OCI-LY7 (cell line): ENCODE measurements around the gene RBP3. TPM values are rescaled to one million over a fixed set of nuclear protein-coding genes. Genes with fewer than 3 reads are reported as not detected.

Source experiments
- BruUV-seq: library from RNA; stranded (reverse); fragments of 400-500 nt; replicated peaks from 2 replicates; lab custom pipeline; 2021; lab: Mats Ljungman, UMichigan
- CTCF ChIA-PET: fragments of 300-600 bp; sonication (Branson Sonifier 250); formaldehyde crosslinking; loops from one replicate; lab custom pipeline; 2022; ENCODE audit warnings: antibody characterized with exemption; ENCODE audit not compliant: unreplicated experiment; lab: Charles Lee
- POLR2A ChIA-PET: fragments of 300-600 bp; sonication (Branson Sonifier 250); formaldehyde crosslinking; loops from one replicate; lab custom pipeline; 2022; ENCODE audit warnings: antibody characterized with exemption; lab: Charles Lee
- DNase-seq: peaks from one replicate; pipeline ENCODE4 v3.0.0-alpha.2; 2015; ENCODE audit warnings: low spot score
- H2AFZ ChIP-seq: fragments of 200-600 bp; sonication (generic), shearing (Covaris generic); 2 replicates; pipeline ENCODE4 v1.6.1; 2014; ENCODE audit warnings: mild to moderate bottlenecking, antibody characterized with exemption, low read length, moderate library complexity
- H3K27ac ChIP-seq: fragments of 200-600 bp; sonication (generic); 2 replicates; pipeline ENCODE4 v1.5.1; 2014; ENCODE audit warnings: mixed run types, low read depth, mild to moderate bottlenecking, moderate library complexity, low read length, inconsistent platforms; ENCODE audit not compliant: poor library complexity, severe bottlenecking
- H3K36me3 ChIP-seq: fragments of 200-600 bp; sonication (generic); 2 replicates; pipeline ENCODE4 v1.6.1; 2014; ENCODE audit warnings: mild to moderate bottlenecking, antibody characterized with exemption, low read length, moderate library complexity, mixed read lengths; ENCODE audit not compliant: insufficient read depth
- H3K4me1 ChIP-seq: fragments of 200-600 bp; sonication (generic); 2 replicates; pipeline ENCODE4 v1.5.1; 2014; ENCODE audit warnings: mild to moderate bottlenecking, low read length; ENCODE audit not compliant: insufficient read depth, poor library complexity, severe bottlenecking
- H3K4me2 ChIP-seq: fragments of 200-600 bp; sonication (generic); 2 replicates; pipeline ENCODE4 v1.6.1; 2014; ENCODE audit warnings: mild to moderate bottlenecking, low read length
- H3K4me3 ChIP-seq: fragments of 200-600 bp; sonication (generic); 2 replicates; pipeline ENCODE4 v1.5.1; 2014; ENCODE audit warnings: mild to moderate bottlenecking, low read depth, low read length; ENCODE audit not compliant: poor library complexity, severe bottlenecking
- H3K79me2 ChIP-seq: fragments of 200-600 bp; sonication (generic); 2 replicates; pipeline ENCODE4 v1.6.1; 2016; ENCODE audit warnings: low read depth, mild to moderate bottlenecking, low read length, moderate library complexity, mixed read lengths; ENCODE audit not compliant: insufficient read depth
- H3K9me2 ChIP-seq: fragments of 200-600 bp; sonication (generic); 2 replicates; pipeline ENCODE4 v1.6.1; 2016; ENCODE audit warnings: mild to moderate bottlenecking, low read length, mixed read lengths; ENCODE audit not compliant: insufficient read depth
- H3K9me3 ChIP-seq: fragments of 200-600 bp; sonication (generic); 2 replicates; pipeline ENCODE4 v1.6.1; 2014; ENCODE audit warnings: mild to moderate bottlenecking, mixed run types, low read length, mixed read lengths
- H4K20me1 ChIP-seq: fragments of 200-600 bp; sonication (generic); 2 replicates; pipeline ENCODE4 v1.6.1; 2014; ENCODE audit warnings: mild to moderate bottlenecking, antibody characterized with exemption, low read length, moderate library complexity, mixed read lengths; ENCODE audit not compliant: insufficient read depth
- CTCF ChIP-seq: fragments of 200-600 bp; sonication (generic); conservative IDR thresholded peaks from 2 replicates; pipeline ENCODE4 v1.5.1; 2014; ENCODE audit warnings: mild to moderate bottlenecking, antibody characterized with exemption, low read length, moderate library complexity, mixed read lengths
- EZH2phosphoT487 ChIP-seq: fragments of 200-600 bp; sonication (generic); IDR thresholded peaks from 2 replicates; pipeline ENCODE4 v1.6.1; 2018; ENCODE audit warnings: low read depth, borderline replicate concordance, mild to moderate bottlenecking, mixed run types, antibody characterized with exemption, low read length, moderate library complexity, mixed read lengths
- intact Hi-C: fragments of 100-400 bp; cut with micrococcal nuclease; formaldehyde crosslinking; loops from one replicate; pipeline ENCODE4 v1.10.0; 2022; ENCODE audit not compliant: unreplicated experiment
- total RNA-seq, 2 experiments: library from RNA; depleted of rRNA in 1 of 2; stranded (reverse); fragments of >200 nt in 1 of 2; shearing (Covaris generic) in 1 of 2; gene quantifications; 2 replicates each; pipeline ENCODE4 v1.2.3, GENCODE V29; 2014 to 2022

Gene RBP3
- total RNA-seq, 2 experiments from 2014 or later = not detected

GRCh38 chr10:47379901-47380300 lies 31.7 kb downstream of the RBP3 start:
- ChIA-PET POLR2A (no interaction called here), CTCF (no interaction called here)
- no TSS peak for BruUV-seq
- no peaks in the 10 kb centered on the region for H3K9me2 ChIP-seq
- TF ChIP-seq CTCF = no peak
- TF ChIP-seq EZH2phosphoT487 = no peak
- H3K79me2 ChIP-seq = no peaks in the 10 kb centered on the region
- H3K36me3 ChIP-seq = no peaks in the 10 kb centered on the region
- peaks cover 12% of the 10 kb centered on the region for H3K4me1 ChIP-seq
- H3K4me3 ChIP-seq = no peak overlapping the region
- H3K27ac ChIP-seq = no peak overlapping the region
- intact Hi-C loops = loop anchor here (10.0 kb wide), 1 partner anchor 65 kb away; no protein-coding TSS in a partner anchor
- H3K4me2 ChIP-seq = no peak overlapping the region
- H3K9me3 ChIP-seq = no peaks in the 10 kb centered on the region
- no peak overlapping the region for H2AFZ ChIP-seq
- DNase-seq = no peak
- H4K20me1 ChIP-seq = no peaks in the 10 kb centered on the region

GRCh38 chr10:47380341-47381102 lies 32.4 kb downstream of the RBP3 start:
- no peak for DNase-seq
- CTCF ChIA-PET = no interaction called here
- no peak overlapping the region for H3K4me2 ChIP-seq
- H3K4me3 ChIP-seq = no peak overlapping the region
- TF ChIP-seq EZH2phosphoT487 (no peak), CTCF (no peak)
- intact Hi-C loops = no loop called here
- no peaks in the 10 kb centered on the region for H3K79me2 ChIP-seq
- H3K4me1 ChIP-seq = peaks cover 14% of the 10 kb centered on the region
- BruUV-seq = no TSS peak
- POLR2A ChIA-PET = interaction anchor here (0.9 kb wide), 1 partner anchor 1096 kb away, joined by 3 read pairs; no protein-coding TSS in a partner anchor
- H3K36me3 ChIP-seq = no peaks in the 10 kb centered on the region
- no peaks in the 10 kb centered on the region for H4K20me1 ChIP-seq
- no peaks in the 10 kb centered on the region for H3K9me3 ChIP-seq
- H2AFZ ChIP-seq = no peak overlapping the region
- H3K27ac ChIP-seq = no peak overlapping the region
- H3K9me2 ChIP-seq = no peaks in the 10 kb centered on the region

GRCh38 chr10:47381103-47381395 lies 32.9 kb downstream of the RBP3 start:
- Histone ChIP-seq H2AFZ (no peak overlapping the region), H4K20me1 (no peaks in the 10 kb centered on the region), H3K4me3 (no peak overlapping the region), H3K9me2 (no peaks in the 10 kb centered on the region), H3K27ac (no peak overlapping the region), H3K4me1 (peaks cover 14% of the 10 kb centered on the region), H3K9me3 (no peaks in the 10 kb centered on the region), H3K36me3 (no peaks in the 10 kb centered on the region), H3K4me2 (no peak overlapping the region), H3K79me2 (no peaks in the 10 kb centered on the region)
- DNase-seq = no peak
- POLR2A ChIA-PET = interaction anchor here (0.9 kb wide), 1 partner anchor 1096 kb away, joined by 3 read pairs; no protein-coding TSS in a partner anchor
- no peak for TF ChIP-seq EZH2phosphoT487
- TF ChIP-seq CTCF = no peak
- no TSS peak for BruUV-seq
- CTCF ChIA-PET = no interaction called here
- intact Hi-C loops = no loop called here
